GM13977 (cell line): ENCODE measurements around the gene GPR37.

ENCODE experiments used
- DNase-seq: peaks from one replicate; pipeline ENCODE4 v3.0.0; 2012; ENCODE audit warnings: low spot score
- CTCF ChIP-seq: IDR thresholded peaks from 2 replicates; pipeline ENCODE4 v1.5.1; 2012; ENCODE audit warnings: mild to moderate bottlenecking, control low read depth; ENCODE audit not compliant: insufficient read depth; ENCODE audit errors: extremely low read depth, missing control alignments
- in situ Hi-C: fragments of 300-500 bp; cut with MboI; formaldehyde crosslinking; loops from one replicate; pipeline ENCODE4 v1.12.0; 2022; ENCODE audit warnings: low sequenced_read_pairs, low pct_unique_long_range_greater_than_20kb, mixed read lengths, inconsistent platforms; ENCODE audit not compliant: unreplicated experiment

GPR37 gene

GRCh38 chr7:124724507-124725192, 40.9 kb downstream of the GPR37 start:
- in situ Hi-C loops: no loop called here
- no peak for TF ChIP-seq CTCF
- no peak for DNase-seq

- TF ChIP-seq CTCF: no peak
- in situ Hi-C loops: no loop called here
These were observed 41.5 kb downstream of the GPR37 start for GRCh38 chr7:124724079-124724478.

GRCh38 chr7:124723012-124723411, 42.6 kb downstream of the GPR37 start:
- DNase-seq: no peak
- in situ Hi-C loops: no loop called here
- no peak for TF ChIP-seq CTCF

More at GRCh38 chr7:124724079-124724478, 41.5 kb downstream of the GPR37 start:
- DNase-seq: no peak

- TF ChIP-seq CTCF: no peak
- in situ Hi-C loops: no loop called here
- DNase-seq: no peak
These were observed 43.3 kb downstream of the GPR37 start for GRCh38 chr7:124722292-124722691.

- no peak for TF ChIP-seq CTCF
- no peak for DNase-seq
- in situ Hi-C loops: no loop called here
These were observed 45.4 kb downstream of the GPR37 start for GRCh38 chr7:124720195-124720594.

GRCh38 chr7:124718032-124718766, 47.4 kb downstream of the GPR37 start:
- no peak for TF ChIP-seq CTCF
- in situ Hi-C loops: no loop called here
- DNase-seq: no peak
